ENCODE results near the gene LRP1-AS.

DNA sequence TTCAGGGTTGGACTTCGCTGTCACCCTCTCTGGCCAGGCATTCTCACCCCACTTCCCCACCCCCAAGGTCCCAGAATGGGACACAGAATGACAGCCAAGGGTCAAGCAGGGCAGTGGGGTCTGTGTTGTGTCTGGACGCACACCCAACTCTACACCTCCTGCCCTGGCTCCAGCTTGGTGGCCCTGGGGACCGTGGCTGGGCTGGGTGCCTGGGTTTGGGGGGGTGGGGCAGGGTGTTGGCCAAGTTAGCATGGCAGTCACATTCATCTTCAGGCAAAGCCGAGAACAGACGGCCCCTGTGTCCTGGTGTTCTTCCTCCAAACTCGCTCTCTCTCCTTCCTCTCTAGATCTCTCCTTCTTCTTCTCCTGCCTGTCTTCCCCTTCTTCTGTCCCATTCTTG is 13.5 kb downstream of the LRP1-AS start:
- TF ChIP-seq, protein P1, sequence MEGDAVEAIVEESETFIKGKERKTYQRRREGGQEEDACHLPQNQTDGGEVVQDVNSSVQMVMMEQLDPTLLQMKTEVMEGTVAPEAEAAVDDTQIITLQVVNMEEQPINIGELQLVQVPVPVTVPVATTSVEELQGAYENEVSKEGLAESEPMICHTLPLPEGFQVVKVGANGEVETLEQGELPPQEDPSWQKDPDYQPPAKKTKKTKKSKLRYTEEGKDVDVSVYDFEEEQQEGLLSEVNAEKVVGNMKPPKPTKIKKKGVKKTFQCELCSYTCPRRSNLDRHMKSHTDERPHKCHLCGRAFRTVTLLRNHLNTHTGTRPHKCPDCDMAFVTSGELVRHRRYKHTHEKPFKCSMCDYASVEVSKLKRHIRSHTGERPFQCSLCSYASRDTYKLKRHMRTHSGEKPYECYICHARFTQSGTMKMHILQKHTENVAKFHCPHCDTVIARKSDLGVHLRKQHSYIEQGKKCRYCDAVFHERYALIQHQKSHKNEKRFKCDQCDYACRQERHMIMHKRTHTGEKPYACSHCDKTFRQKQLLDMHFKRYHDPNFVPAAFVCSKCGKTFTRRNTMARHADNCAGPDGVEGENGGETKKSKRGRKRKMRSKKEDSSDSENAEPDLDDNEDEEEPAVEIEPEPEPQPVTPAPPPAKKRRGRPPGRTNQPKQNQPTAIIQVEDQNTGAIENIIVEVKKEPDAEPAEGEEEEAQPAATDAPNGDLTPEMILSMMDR (optimal IDR thresholded peaks at IDR 0.05 in 1 of 3, IDR thresholded peaks at IDR 0.05 in 1 of 3, conservative IDR thresholded peaks at IDR 0.05 in 1 of 3; ENCODE audit: extremely low read depth in 1 of 3, insufficient read depth in 2 of 3, low read length in 3 of 3), result no peak
- TF ChIP-seq EZH2 (IDR thresholded peaks at IDR 0.05; ENCODE audit: low read length), result no peak

Measured in keratinocyte (primary cell).